Kidney epithelial cell (primary cell): ENCODE measurements around the gene STK4. TPM values are rescaled to one million over a fixed set of nuclear protein-coding genes. Genes with fewer than 3 reads are reported as not detected.

Source experiments
- DNase-seq: peaks from one replicate; pipeline ENCODE4 v3.0.0-alpha.2; 2010; ENCODE audit warnings: low read depth
- H3K27me3 ChIP-seq: 2 replicates; pipeline ENCODE4 v1.6.0; 2011; ENCODE audit warnings: low read length; ENCODE audit not compliant: control insufficient read depth, insufficient read depth
- H3K36me3 ChIP-seq: 2 replicates; pipeline ENCODE4 v1.5.1; 2011; ENCODE audit warnings: low read length; ENCODE audit not compliant: control insufficient read depth, insufficient read depth
- H3K4me3 ChIP-seq: 2 replicates; pipeline ENCODE4 v1.5.1; 2011; ENCODE audit warnings: low read depth, mild to moderate bottlenecking, control low read depth, low read length
- total RNA-seq: library from RNA; depleted of rRNA; stranded (reverse); fragments of >200 nt; gene quantifications from 2 replicates; pipeline ENCODE4 v1.2.3, GENCODE V29; 2015
- TF ChIP-seq, protein P1 (sequence below): IDR thresholded peaks from 2 replicates; pipeline ENCODE4 v1.5.1; 2011; ENCODE audit warnings: mild to moderate bottlenecking, moderate library complexity, low read length, control low read depth, inconsistent platforms; ENCODE audit not compliant: insufficient read depth, poor library complexity, severe bottlenecking

Gene STK4
- total RNA-seq, 1 donor from 2014 or later: 27.1 TPM

DNA sequence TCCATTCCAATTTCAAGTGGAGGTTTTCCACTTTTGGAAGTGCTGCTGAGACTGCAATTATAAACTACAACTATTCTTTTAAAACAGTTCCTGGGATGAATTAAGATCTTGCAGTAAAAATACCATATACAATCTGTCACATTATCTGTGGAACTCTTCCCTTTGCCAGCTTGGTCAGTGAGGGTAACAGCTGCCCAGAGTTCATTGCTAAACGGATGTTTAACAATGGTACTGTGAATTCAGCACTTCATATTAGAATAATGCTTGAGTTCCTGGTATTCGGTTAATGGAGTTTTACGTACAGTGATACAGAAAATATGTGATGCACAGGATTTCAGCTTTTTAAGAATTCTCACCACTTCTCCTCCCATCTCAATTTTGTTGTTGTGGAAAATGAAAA, 83.1 kb downstream of the STK4 start:
- H3K36me3 ChIP-seq: no peaks in the 10 kb centered on the region
- TF ChIP-seq, protein P1, sequence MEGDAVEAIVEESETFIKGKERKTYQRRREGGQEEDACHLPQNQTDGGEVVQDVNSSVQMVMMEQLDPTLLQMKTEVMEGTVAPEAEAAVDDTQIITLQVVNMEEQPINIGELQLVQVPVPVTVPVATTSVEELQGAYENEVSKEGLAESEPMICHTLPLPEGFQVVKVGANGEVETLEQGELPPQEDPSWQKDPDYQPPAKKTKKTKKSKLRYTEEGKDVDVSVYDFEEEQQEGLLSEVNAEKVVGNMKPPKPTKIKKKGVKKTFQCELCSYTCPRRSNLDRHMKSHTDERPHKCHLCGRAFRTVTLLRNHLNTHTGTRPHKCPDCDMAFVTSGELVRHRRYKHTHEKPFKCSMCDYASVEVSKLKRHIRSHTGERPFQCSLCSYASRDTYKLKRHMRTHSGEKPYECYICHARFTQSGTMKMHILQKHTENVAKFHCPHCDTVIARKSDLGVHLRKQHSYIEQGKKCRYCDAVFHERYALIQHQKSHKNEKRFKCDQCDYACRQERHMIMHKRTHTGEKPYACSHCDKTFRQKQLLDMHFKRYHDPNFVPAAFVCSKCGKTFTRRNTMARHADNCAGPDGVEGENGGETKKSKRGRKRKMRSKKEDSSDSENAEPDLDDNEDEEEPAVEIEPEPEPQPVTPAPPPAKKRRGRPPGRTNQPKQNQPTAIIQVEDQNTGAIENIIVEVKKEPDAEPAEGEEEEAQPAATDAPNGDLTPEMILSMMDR: no peak
- no peak for DNase-seq
- no peaks in the 10 kb centered on the region for H3K27me3 ChIP-seq
- H3K4me3 ChIP-seq: no peak overlapping the region

DNA sequence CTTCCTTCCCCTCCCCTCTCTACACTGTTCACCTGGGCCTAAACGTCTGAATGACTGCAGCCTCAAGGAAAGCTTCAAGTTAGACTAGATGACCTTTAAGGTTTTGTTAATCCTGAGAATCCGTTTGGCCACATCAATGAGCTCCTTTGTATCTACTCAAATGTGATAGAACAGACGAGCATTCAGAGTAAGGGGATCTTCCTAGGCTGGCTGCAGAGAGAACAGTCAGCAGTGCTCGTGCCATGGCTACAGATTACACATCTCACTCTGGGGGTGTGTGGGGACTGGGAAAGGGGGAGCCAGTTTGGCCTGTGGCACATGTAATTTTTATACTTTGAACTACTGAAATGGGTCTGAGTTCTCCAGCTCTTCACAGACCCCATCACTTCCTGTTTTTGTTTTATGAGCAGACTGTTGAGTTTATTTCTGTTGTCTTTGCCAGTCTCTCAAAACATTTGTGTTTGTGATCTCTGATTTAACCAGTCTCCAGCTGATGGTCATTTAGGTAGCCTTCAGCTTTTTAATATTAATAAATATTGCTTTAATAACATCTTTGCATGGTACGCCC, 83.7 kb downstream of the STK4 start:
- Histone ChIP-seq H3K4me3 (no peak overlapping the region), H3K27me3 (no peaks in the 10 kb centered on the region), H3K36me3 (no peaks in the 10 kb centered on the region)
- TF ChIP-seq, protein P1: no peak
- DNase-seq: no peak

DNA sequence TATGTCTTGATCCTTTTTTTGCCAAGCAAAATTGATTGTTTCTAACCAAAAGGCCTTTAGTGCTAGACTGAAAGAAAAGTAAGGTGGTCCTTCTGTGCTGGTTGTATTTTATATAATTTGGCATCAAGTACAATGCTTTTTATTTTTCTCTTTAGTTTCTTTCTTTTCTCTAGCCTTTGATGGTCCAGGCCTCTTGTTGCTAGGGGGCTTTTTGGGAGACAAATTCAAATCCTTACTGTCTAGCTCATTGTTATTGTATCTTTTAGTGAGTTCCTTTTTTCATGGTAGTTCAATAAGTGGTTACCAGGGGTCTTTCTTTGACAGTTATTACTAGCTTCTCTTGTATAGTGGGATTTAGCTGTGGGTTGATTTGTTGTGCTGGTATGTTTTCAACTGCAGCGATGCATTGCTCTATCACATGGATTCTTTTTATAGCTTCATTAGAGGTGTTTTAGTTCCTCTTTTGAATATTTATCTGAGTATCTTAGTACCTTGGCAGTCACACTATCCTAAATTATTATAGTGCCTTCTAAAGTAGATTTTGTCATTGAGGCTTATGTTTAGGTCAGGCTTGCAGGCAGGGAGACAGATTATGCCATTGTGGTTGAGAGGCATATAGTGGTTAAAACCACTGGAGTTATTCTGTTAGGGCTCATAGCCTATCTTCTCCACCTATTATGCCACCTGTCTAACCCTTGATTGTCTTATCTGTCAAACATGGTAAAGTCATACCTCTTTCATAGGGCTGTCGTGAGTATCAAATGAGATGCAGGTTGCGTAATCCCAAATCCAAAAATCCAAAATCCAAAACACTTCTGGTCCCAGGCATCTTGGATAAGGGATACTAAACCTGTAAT, 85.1 kb downstream of the STK4 start:
- H3K4me3 ChIP-seq: no peak overlapping the region
- no peaks in the 10 kb centered on the region for H3K27me3 ChIP-seq
- no peak for DNase-seq
- TF ChIP-seq, protein P1: no peak
- no peaks in the 10 kb centered on the region for H3K36me3 ChIP-seq

DNA sequence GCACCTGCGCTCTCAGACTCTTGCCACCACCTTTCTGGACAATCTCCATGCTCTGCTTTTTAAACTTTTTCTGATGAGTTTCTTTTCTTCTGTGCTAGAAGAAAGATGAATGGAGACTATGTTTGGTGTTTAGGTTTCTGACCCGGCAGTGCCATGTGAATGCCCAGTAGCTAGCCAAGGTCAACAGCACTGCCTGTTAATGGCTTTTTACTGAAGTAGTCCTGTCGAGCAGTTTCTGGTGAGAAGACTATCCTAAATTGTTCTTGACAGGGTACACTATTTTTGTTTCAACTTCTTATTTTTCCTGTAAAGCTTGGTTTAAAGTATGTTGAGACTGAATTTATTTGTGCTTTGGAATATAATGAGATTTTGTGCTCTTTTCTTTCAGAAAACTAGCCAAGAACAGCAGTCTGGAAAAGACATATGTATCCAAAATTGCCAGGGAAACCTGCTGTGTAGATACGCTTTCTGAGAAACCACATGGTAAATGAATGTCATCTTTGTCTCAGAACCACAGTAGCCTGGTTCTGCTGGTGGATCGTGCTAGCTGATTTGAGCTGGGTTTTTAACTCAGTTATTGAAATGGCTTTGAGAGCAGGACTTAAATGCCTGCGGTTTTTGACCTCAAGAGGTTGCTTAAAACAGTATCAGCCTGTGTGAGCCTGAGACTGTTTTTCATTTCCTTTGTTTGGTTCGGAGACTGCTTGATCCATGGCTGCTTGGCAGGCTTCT, 86.6 kb downstream of the STK4 start:
- H3K36me3 ChIP-seq: no peaks in the 10 kb centered on the region
- no peaks in the 10 kb centered on the region for H3K27me3 ChIP-seq
- peak; percentile 29 for DNase-seq
- TF ChIP-seq, protein P1: no peak
- no peak overlapping the region for H3K4me3 ChIP-seq

DNA sequence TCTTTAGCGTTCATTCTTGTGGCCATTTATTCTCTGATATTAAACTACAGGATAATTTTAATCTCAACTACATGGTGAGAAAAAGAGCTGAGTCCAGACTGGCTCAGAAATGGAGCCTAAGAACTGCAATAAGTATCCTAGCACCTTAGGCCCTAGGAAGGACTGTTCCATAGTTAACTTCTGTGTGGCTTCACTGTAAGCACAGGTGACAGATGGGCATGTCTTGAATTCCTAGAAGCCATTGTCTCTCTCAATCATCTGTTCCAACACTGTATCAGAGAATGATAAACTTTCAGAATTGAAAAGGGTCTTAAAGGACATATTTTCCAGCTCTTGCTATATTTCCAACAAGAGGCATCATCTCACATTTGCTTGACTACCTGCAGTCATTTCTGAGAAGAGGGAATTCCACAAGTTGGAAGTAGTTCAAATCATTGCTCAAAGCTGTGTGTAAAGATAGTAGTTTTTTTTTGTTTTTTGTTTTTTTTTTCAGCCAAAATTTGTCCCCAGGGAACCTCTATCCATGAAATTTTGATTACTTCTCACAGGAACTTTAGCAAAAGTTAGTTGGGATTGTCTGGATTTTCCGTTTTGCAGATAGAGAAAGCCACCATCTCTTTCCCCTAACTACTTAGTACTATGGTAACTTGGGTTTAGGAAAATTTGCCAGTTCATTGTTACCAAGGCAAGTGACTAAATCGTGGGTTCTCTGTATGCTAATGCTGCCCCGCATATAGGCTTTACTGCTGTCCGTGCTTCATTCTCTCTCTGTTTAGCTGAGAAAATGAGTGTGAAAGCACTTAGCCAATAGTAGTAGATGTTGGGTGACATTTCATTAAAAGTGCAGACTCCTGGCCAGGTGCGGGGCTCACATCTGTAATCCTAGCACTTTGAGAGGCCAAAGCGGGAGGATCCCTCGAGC, 87.4 kb downstream of the STK4 start:
- DNase-seq: no peak
- TF ChIP-seq, protein P1: no peak
- Histone ChIP-seq H3K36me3 (no peaks in the 10 kb centered on the region), H3K4me3 (no peak overlapping the region), H3K27me3 (no peaks in the 10 kb centered on the region)
